Heart right ventricle (tissue), 16 donors: Measurements from ENCODE around the gene RBFOX2. TPM values are rescaled to one million over a fixed set of nuclear protein-coding genes. Genes with fewer than 3 reads are reported as not detected.
"Not testable (repeated sequence)": the region's sequence is repeated elsewhere in the genome, so short reads cannot be mapped to it uniquely, and the experiment has no call there.

Experiments
- ATAC-seq, 8 donors: fragments of 200-7000 bp; cut with Tn5 transposase; one replicate each; pipeline ENCODE4 v1.9.1; 2020; ENCODE audit warnings: mild to moderate bottlenecking in 8 of 8, moderate library complexity in 8 of 8, moderate number of reproducible peaks in 1 of 8
- DNase-seq, 2 donors: peaks; one replicate each; pipeline ENCODE4 v3.0.0-alpha.2; 2020
- H3K27ac ChIP-seq, 10 donors: fragments of 200-600 bp; sonication (generic) in 2 of 10; one replicate each; pipeline versions ENCODE4 v1.5.0 to v1.8.0; 2020 to 2022; ENCODE audit warnings: mild to moderate bottlenecking in 3 of 10
- H3K27me3 ChIP-seq, 7 donors: fragments of 200-600 bp; one replicate each; pipeline ENCODE4 v1.8.0; 2021 to 2022; ENCODE audit warnings: mild to moderate bottlenecking in 2 of 7
- H3K36me3 ChIP-seq, 9 donors: fragments of 200-600 bp; sonication (generic) in 1 of 9; one replicate each; pipeline versions ENCODE4 v1.5.0 to v1.8.0; 2020 to 2022; ENCODE audit warnings: mild to moderate bottlenecking in 2 of 9
- H3K4me1 ChIP-seq, 9 donors: fragments of 200-600 bp; sonication (generic) in 1 of 9; one replicate each; pipeline versions ENCODE4 v1.5.0 to v1.8.0; 2020 to 2022; ENCODE audit warnings: mild to moderate bottlenecking in 4 of 9
- H3K4me3 ChIP-seq, 10 donors: fragments of 200-600 bp; sonication (generic) in 2 of 10; one replicate each; pipeline versions ENCODE4 v1.5.0 to v1.8.0; 2020 to 2022; ENCODE audit warnings: mild to moderate bottlenecking in 7 of 10, moderate library complexity in 2 of 10
- H3K9me3 ChIP-seq, 11 donors: fragments of 200-600 bp in 10 of 11; sonication (generic) in 2 of 11; one replicate each; pipeline versions ENCODE4 v1.5.0 to v1.8.0; 2013 to 2022; ENCODE audit warnings: mild to moderate bottlenecking in 2 of 11, control low read depth in 1 of 11, moderate library complexity in 1 of 11
- CTCF ChIP-seq, 9 donors: fragments of 200-600 bp; sonication (generic) in 2 of 9; IDR thresholded peaks; one replicate each; pipeline versions ENCODE4 v1.5.0 to v1.8.0; 2021 to 2022; ENCODE audit warnings: antibody characterized with exemption in 9 of 9, mild to moderate bottlenecking in 5 of 9, moderate library complexity in 1 of 9
- WGBS, 2 donors: extraction: QIAGEN DNeasy Blood & Tissue Kit; methylation state at CpG; one replicate each; pipeline ENCODE4 v1.1.7; 2013; ENCODE audit warnings: inconsistent platforms in 1 of 2; 5-methylcytosine and 5-hydroxymethylcytosine counted together
- intact Hi-C, 10 donors: fragments of 100-400 bp; cut with DNase I; formaldehyde crosslinking; loops; one replicate each; pipeline versions ENCODE4 v1.11.1 to v1.14.2; 2022
- polyA plus RNA-seq, 2 donors: library from polyadenylated mRNA; stranded (reverse); fragments of 200-250 nt; gene quantifications; one replicate each; pipeline ENCODE4 v1.2.3, GENCODE V29; 2013
- total RNA-seq, 10 donors: library from RNA; stranded (reverse); fragmentation: NEBNext Ultra II Directional in 3 of 10; extraction: Animal tissue kit (Norgen Biotek cat#: 25700) in 3 of 10; gene quantifications; one replicate each; pipeline versions ENCODE4 v1.2.1 to v1.2.4, GENCODE V29; 2021 to 2023
- donor health status: Arrhythmogenic right ventricular cardiomyopathy.
- donor health status: ischemic (EF 13 %, LVEDD 7.1; RV severe dilation, severe dysfunction).
- donor health status: healthy with polysubstance abuse.
- donor health status: DM: no; HTN: yes; CAD: no.
- donor health status: DM: no; HTN: no; CAD: no.
- donor health status: ischemic (EF 25% LVEDD 6.9; RV normal size, moderate dysfunction).
- donor health status: ischemic (EF 25% LVEDD 5.7; RV mildly dilated, moderate dysfunction).
- donor health status: healthy.
- donor health status: DM: yes; HTN: yes; CAD: no.
- donor health status: Ischemic cardiomyopathy.
- donor health status: ischemic (EF 35%, LVEDD 5.7; RV mildly dilated, moderate dysfunction).
- donor health status: nonischemic (EF 11% LVEDD 7.7; RV severe dilation, severe dysfunction).
- donor health status: DM: yes; HTN: yes; CAD: no.
- donor health status: PGD.
- donor health status: ischemic (EF 29% LVEDD 5.4; RV normal size, mild dysfunction).
- donor health status: nonischemic (EF 23%, LVEDD 6.1; RV moderate dilation, normal function).

RBFOX2 gene
- total and polyA plus RNA-seq, 12 donors = 18.0 to 105 (median 90.4) TPM

GRCh38 chr22:35812600-35812999 lies 216.0 kb downstream of the RBFOX2 start:
- no peak overlapping the region for H3K27ac ChIP-seq
- no peak for ATAC-seq
- peaks cover 0 to 28% (median 20%) of the 10 kb centered on the region in 9 donors for H3K36me3 ChIP-seq
- intact Hi-C loops = no loop called here
- no peak for TF ChIP-seq CTCF (IDR thresholded peaks at IDR 0.05)
- H3K9me3 ChIP-seq = peaks cover 0 to 24% (median 9%) of the 10 kb centered on the region in 11 donors
- no peak overlapping the region for H3K4me3 ChIP-seq
- WGBS, 2 donors = 57 to 67% methylated on average over 4 of the region's 4 CpGs
- no peaks in the 10 kb centered on the region for H3K27me3 ChIP-seq
- no peak for DNase-seq
- H3K4me1 ChIP-seq = peaks cover 0 to 29% (median 10%) of the 10 kb centered on the region in 9 donors

GRCh38 chr22:35811670-35812069 lies 217.0 kb downstream of the RBFOX2 start:
- peaks cover 0 to 24% (median 9%) of the 10 kb centered on the region in 11 donors for H3K9me3 ChIP-seq
- peaks cover 0 to 29% (median 20%) of the 10 kb centered on the region in 9 donors for H3K36me3 ChIP-seq
- intact Hi-C loops = no loop called here
- peaks cover 0 to 19% (median 10%) of the 10 kb centered on the region in 9 donors for H3K4me1 ChIP-seq
- DNase-seq = no peak
- no peak for TF ChIP-seq CTCF (IDR thresholded peaks at IDR 0.05)
- no peaks in the 10 kb centered on the region for H3K27me3 ChIP-seq
- 92 to 97% methylated on average over 3 of the region's 3 CpGs for WGBS, 2 donors
- H3K27ac ChIP-seq = no peak overlapping the region
- ATAC-seq = no peak
- no peak overlapping the region for H3K4me3 ChIP-seq

DNA sequence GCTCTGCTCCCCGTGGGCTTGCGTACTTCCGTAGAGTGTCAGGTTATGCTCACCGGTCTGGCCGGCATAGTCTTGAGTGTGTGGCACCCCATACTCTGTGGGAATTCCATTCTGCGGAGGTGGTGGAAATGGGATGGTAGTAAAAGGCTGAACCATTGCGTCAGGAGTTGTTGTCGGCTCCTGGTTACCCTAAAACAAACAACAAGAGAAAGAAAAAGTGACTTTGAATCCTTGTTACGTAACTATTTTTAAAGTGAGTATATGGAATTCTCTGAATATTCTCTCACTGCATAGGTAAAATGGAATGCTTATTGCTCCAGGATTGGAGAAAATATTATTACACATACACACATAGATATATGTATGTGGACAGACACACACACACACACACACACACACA lies 218.8 kb downstream of the RBFOX2 start:
- Histone ChIP-seq H3K9me3 (peaks cover 0 to 24% (median 9%) of the 10 kb centered on the region in 11 donors), H3K27ac (no peak overlapping the region), H3K4me1 (peaks cover 0 to 3% (median 0%) of the 10 kb centered on the region in 9 donors), H3K36me3 (peaks cover 0 to 48% (median 20%) of the 10 kb centered on the region in 9 donors), H3K27me3 (no peaks in the 10 kb centered on the region), H3K4me3 (no peak overlapping the region)
- 93 to 95% methylated on average over 9 of the region's 9 CpGs for WGBS, 2 donors
- intact Hi-C loops = no loop called here
- TF ChIP-seq CTCF (IDR thresholded peaks at IDR 0.05) = no peak
- no peak for ATAC-seq
- DNase-seq = no peak

GRCh38 chr22:35808377-35808776 lies 220.2 kb downstream of the RBFOX2 start:
- 61 to 66% methylated on average over 2 of the region's 2 CpGs for WGBS, 2 donors
- H3K4me1 ChIP-seq = peaks cover 0 to 3% (median 0%) of the 10 kb centered on the region in 9 donors
- ATAC-seq (no peak), DNase-seq (no peak)
- H3K27me3 ChIP-seq = no peaks in the 10 kb centered on the region
- intact Hi-C loops = no loop called here
- H3K9me3 ChIP-seq = peaks cover 0 to 27% (median 9%) of the 10 kb centered on the region in 11 donors
- no peak overlapping the region for H3K4me3 ChIP-seq
- H3K27ac ChIP-seq = no peak overlapping the region
- no peak for TF ChIP-seq CTCF (IDR thresholded peaks at IDR 0.05)
- H3K36me3 ChIP-seq = peaks cover 0 to 60% (median 20%) of the 10 kb centered on the region in 9 donors

GRCh38 chr22:35806668-35807067 lies 222.0 kb downstream of the RBFOX2 start:
- Histone ChIP-seq H3K36me3 (peaks cover 0 to 60% (median 20%) of the 10 kb centered on the region in 9 donors), H3K4me1 (peaks cover 0 to 13% (median 0%) of the 10 kb centered on the region in 9 donors), H3K9me3 (peaks cover 0 to 14% (median 3%) of the 10 kb centered on the region in 11 donors)
- H3K4me3 ChIP-seq, H3K27me3 ChIP-seq, ATAC-seq, DNase-seq, H3K27ac ChIP-seq, intact Hi-C loops: not testable (repeated sequence)
- WGBS, 2 donors = 96 to 98% methylated on average over 8 of the region's 8 CpGs
